Muscle of arm (tissue), 12 donors: ENCODE results near the gene AP3M1. TPM values are rescaled to one million over a fixed set of nuclear protein-coding genes. Genes with fewer than 3 reads are reported as not detected.

Experiments
- DNase-seq: peaks from one replicate; pipeline ENCODE4 v3.0.0-alpha.2; 2013
- polyA plus RNA-seq, 12 donors: library from polyadenylated mRNA; unstranded; fragments of 120-200 nt; gene quantifications; one replicate each; pipeline ENCODE4 v1.2.1, GENCODE V29; 2013; ENCODE audit not compliant: insufficient read length in 12 of 12

The AP3M1 gene
- polyA plus RNA-seq, 12 donors = 34.8 to 49.0 (median 43.6) TPM; not detected in 1

- DNase-seq = peak; percentile 47
Measured at GRCh38 chr10:74081192-74081803, 69.3 kb downstream of the AP3M1 start.

DNA sequence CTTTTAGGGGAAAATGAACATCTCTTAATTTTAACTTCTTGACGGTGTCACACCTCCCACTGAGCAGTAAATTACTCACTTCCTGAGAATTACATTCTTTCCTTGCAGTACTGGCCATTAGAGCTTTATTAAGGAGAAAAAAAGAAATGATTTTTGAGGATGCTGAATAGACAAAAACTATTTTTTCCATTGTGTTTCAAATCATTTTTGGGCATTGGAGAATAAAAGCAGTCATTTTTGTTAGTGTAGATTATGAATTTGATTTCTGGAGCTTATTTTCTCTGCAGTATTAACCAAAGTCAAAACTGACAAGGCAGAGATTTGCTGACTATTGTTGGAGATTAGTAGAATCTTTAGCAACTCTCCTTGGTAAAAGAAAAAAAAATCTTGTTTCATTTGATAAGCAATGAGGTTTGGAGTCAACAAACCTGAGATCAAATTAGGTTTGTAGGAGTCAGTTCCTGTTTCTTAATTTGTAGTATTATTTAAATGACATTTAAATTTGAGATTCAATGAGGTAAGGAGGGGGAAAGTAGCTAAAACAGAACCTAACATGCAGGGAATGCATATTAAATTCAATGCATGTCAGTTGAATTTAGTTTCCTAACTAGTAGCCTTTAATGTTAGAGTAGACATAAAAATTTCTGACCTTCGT is 70.6 kb downstream of the AP3M1 start:
- DNase-seq = no peak

DNA sequence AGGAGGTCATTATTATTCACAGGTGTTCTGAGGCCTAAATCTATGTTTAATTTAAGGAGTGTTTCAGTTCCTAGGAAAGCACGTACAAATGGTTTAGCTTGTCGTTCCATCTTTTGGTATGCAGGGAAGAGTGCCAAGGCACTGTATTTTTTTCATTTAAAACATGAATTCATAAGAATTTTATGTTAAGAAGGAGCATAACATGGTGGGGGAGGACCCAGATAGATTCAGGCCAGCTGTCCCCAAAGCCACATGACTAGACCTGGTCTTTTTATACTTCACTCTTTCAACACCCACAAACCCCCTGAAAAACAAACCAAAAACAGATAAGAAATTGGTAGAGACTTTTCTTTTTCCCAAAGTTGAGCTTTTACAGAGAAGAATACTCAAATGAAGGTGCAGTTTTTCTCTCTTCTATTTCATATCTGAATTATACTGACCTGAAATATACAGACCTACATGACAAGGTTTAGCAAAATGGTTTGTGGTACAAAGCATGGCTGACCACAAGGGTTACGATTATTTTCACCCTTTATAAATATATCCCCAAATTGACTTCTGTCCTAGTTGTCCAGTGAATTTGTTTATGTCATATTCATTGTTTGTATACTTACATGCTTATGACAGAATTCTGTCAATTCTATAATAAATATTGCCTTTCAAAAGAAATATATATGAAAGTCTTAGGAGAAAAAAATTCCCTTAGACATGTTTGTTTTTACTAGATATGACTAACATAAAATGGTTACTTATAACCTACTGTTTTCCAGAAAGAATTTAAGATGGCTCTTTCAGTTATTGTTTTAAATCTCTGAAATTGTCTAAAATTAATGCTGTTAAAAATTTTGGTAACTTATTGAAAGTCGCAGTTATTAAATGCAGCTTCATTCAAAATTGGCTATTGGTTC is 71.3 kb downstream of the AP3M1 start:
- no peak for DNase-seq

GRCh38 chr10:74078037-74078436 is 72.6 kb downstream of the AP3M1 start:
- DNase-seq = no peak

DNA sequence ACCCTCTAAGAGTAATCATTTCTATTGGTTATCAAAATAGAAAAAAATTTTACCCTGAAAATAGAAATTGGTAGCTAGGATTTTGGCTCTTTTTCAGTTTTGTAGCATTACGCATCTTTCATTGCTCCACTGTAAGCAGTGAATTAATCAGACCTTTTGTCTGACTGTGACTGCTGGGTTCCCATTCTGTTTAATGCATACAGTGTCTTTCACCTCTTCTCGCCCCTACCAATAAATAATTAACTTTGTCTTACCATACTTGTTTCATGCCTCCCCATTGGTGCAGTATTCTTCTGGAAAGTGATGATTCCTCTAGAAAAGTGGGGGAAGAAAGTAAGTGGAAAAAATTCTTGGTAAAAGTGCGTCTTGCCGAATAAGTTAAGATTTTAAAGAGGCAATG is 73.2 kb downstream of the AP3M1 start:
- DNase-seq = no peak

DNA sequence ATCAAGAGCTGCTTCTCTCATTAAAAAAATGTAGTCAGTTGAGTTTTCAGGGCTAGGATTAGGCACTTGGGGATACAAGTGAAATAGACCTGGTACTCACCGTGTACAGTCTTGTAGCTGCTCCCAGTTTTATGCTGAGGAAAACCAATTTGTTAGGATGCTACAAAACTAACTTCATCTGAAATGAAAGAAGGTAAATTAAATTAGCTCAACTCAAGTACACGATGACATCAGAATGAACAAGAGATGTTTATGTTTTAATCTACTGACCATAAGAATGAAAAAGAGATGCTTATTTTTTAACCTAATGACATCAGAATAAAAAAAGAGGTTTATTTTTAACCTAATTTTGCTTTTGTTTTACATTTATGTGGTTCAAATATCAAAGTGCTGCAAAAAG is 73.7 kb downstream of the AP3M1 start:
- DNase-seq = no peak

DNA sequence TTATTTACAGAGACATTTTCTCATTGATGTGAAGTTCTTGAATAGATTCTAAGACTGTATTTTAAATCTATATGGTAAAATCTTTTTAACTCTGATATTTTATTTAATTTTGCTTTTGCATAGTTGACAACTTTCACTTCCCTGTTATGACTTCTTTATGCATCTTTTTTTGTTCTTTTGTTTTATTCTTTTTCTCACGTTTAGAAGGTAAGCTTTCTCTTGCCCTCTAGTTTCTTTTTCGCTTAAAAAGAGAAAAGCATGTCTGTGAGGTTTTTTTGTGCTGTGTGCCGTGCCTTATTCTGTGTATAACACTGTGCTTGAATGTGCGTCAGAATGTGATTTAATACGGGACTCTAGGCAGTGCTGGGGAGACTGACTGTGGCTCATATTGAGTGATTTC is 74.7 kb downstream of the AP3M1 start:
- no peak for DNase-seq

DNA sequence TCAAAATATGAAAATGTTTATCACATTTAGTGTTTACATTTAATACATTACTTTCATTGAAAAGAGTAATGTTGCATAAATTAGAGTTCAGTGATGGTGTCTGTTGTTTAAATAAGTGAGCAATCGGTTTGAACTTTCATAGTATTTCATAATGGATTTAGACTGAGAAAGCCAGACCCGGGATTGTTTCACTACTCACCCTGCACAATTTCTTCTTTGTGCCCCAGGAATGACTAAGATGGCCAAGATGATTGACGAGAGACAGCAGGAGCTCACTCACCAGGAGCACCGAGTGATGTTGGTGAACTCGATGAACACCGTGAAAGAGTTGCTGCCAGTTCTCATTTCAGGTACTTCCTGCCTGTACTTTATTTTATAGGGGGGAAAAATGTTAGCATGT is 78.1 kb downstream of the AP3M1 start:
- no peak for DNase-seq

- no peak for DNase-seq
Measured at GRCh38 chr10:74071157-74071556, 79.5 kb downstream of the AP3M1 start.

Other genes with a start within 250 kb of the AP3M1 start
- 10 to 100 TPM in 11 of 12 donors, not detected in 1; 26.2 to 48.1 (median 31.2) TPM for gene PLAU, start 239.7 kb downstream of the AP3M1 start, polyA plus RNA-seq
- gene VCL, start 152.7 kb downstream of the AP3M1 start, polyA plus RNA-seq = 100 to 1,000 TPM; 107 to 176 (median 147) TPM
- gene ADK, start 393 bp upstream of the AP3M1 start, polyA plus RNA-seq = 10 to 100 TPM in 11 of 12 donors, not detected in 1; 28.2 to 42.0 (median 36.5) TPM